Frontal cortex (tissue), 4 donors: ENCODE measurements around the gene HSBP1L1. TPM values are rescaled to one million over a fixed set of nuclear protein-coding genes. Genes with fewer than 3 reads are reported as not detected.
"Not testable (repeated sequence)": the region's sequence is repeated elsewhere in the genome, so short reads cannot be mapped to it uniquely, and the experiment has no call there.

ENCODE experiments used
- DNase-seq, 2 donors: peaks; one replicate each; pipeline ENCODE4 v3.0.0; 2012; ENCODE audit warnings: low spot score in 2 of 2
- FAIRE-seq: peaks from 2 replicates; lab custom pipeline; 2012; peaks lifted over from hg19 to GRCh38; lab: Jason Lieb, UNC
- total RNA-seq: library from RNA; depleted of rRNA; stranded (reverse); fragments of >200 nt; gene quantifications from one replicate; pipeline ENCODE4 v1.2.3, GENCODE V29; 2014
- donor health status: control.
- donor health status: control.
- donor health status: control.

HSBP1L1 gene
- total RNA-seq, 1 donor from 2014 or later, result 0.82 TPM

- no peak for DNase-seq
- FAIRE-seq, result no peak
Observed at GRCh38 chr18:80009661-80010550, 45.5 kb downstream of the HSBP1L1 start.

- DNase-seq (no peak), FAIRE-seq (no peak)
Observed at GRCh38 chr18:80010551-80010906, 46.1 kb downstream of the HSBP1L1 start.

GRCh38 chr18:80011496-80012137 is 47.2 kb downstream of the HSBP1L1 start:
- FAIRE-seq, DNase-seq: not testable (repeated sequence)

GRCh38 chr18:80012714-80013113 is 48.3 kb downstream of the HSBP1L1 start:
- DNase-seq (no peak), FAIRE-seq (no peak)

Other genes starting within 250 kb of the HSBP1L1 start
- under 0.01 TPM for gene KCNG2, start 166.7 kb upstream of the HSBP1L1 start, total RNA-seq
- gene SLC66A2, start 13.0 kb upstream of the HSBP1L1 start, total RNA-seq, result 29.8 TPM
- gene TXNL4A, start 23.9 kb downstream of the HSBP1L1 start, total RNA-seq, result 39.1 TPM
- 37.1 TPM for gene RBFA, start 69.8 kb downstream of the HSBP1L1 start, total RNA-seq
- 22.0 TPM for gene ADNP2, start 144.6 kb downstream of the HSBP1L1 start, total RNA-seq